ENCODE measurements around the gene PKD1L1.
"Not testable (repeated sequence)": the region's sequence is repeated elsewhere in the genome, so short reads cannot be mapped to it uniquely, and the experiment has no call there.

PKD1L1 gene

GRCh38 chr7:47762207-47762606 lies 186.1 kb downstream of the PKD1L1 start:
- DNase-seq = no peak

GRCh38 chr7:47759056-47759706 lies 189.1 kb downstream of the PKD1L1 start:
- DNase-seq = no peak

GRCh38 chr7:47758546-47758945 lies 189.7 kb downstream of the PKD1L1 start:
- no peak for DNase-seq

GRCh38 chr7:47757921-47758411 lies 190.3 kb downstream of the PKD1L1 start:
- DNase-seq = no peak

- no peak for DNase-seq
Measured at GRCh38 chr7:47756636-47757035, 191.6 kb downstream of the PKD1L1 start.

- DNase-seq = no peak
Measured at GRCh38 chr7:47755248-47755647, 193.0 kb downstream of the PKD1L1 start.

GRCh38 chr7:47751724-47752123 lies 196.5 kb downstream of the PKD1L1 start:
- DNase-seq = not testable (repeated sequence)

GRCh38 chr7:47751043-47751442 lies 197.2 kb downstream of the PKD1L1 start:
- DNase-seq = no peak

- no peak for DNase-seq
Measured at GRCh38 chr7:47748041-47748440, 200.2 kb downstream of the PKD1L1 start.

- DNase-seq = no peak
Measured at GRCh38 chr7:47747160-47747559, 201.1 kb downstream of the PKD1L1 start.

- DNase-seq = no peak
Measured at GRCh38 chr7:47746468-47746867, 201.8 kb downstream of the PKD1L1 start.

- DNase-seq = no peak
Measured at GRCh38 chr7:47744883-47745282, 203.4 kb downstream of the PKD1L1 start.

GRCh38 chr7:47743965-47744591 lies 204.2 kb downstream of the PKD1L1 start:
- no peak for DNase-seq

- DNase-seq = no peak
Measured at GRCh38 chr7:47741984-47742383, 206.3 kb downstream of the PKD1L1 start.

GRCh38 chr7:47739891-47740290 lies 208.4 kb downstream of the PKD1L1 start:
- no peak for DNase-seq

- no peak for DNase-seq
Measured at GRCh38 chr7:47739301-47739875, 208.9 kb downstream of the PKD1L1 start.

- no peak for DNase-seq
Measured at GRCh38 chr7:47738563-47739166, 209.6 kb downstream of the PKD1L1 start.

GRCh38 chr7:47737601-47738000 lies 210.7 kb downstream of the PKD1L1 start:
- DNase-seq = no peak

GRCh38 chr7:47735431-47736345 lies 212.6 kb downstream of the PKD1L1 start:
- no peak for DNase-seq

- no peak for DNase-seq
Measured at GRCh38 chr7:47734949-47735291, 213.3 kb downstream of the PKD1L1 start.

GRCh38 chr7:47734287-47734948 lies 213.8 kb downstream of the PKD1L1 start:
- no peak for DNase-seq

GRCh38 chr7:47730142-47730541 lies 218.1 kb downstream of the PKD1L1 start:
- no peak for DNase-seq

Measured in activated effector memory CD4-positive, alpha-beta T cell treated with anti-CD3 and anti-CD28 coated beads, Interleukin-2, amount 50 U/mL, for 16 hours (primary cell).